Right atrium auricular region (tissue), 2 donors: ENCODE data around the gene NDUFS4. TPM values are rescaled to one million over a fixed set of nuclear protein-coding genes. Genes with fewer than 3 reads are reported as not detected.

Experiments used
- DNase-seq: peaks from one replicate; pipeline ENCODE4 v3.0.0-alpha.2; 2019; ENCODE audit warnings: low spot score
- H3K27ac ChIP-seq, 2 donors: fragments of 200-600 bp; sonication (generic); 1 replicate in 1 of 2; 2 replicates in 1 of 2; pipeline ENCODE4 v1.5.1; 2016 to 2019
- H3K27me3 ChIP-seq, 2 donors: fragments of 200-600 bp; sonication (generic); one replicate each; pipeline versions ENCODE4 v1.5.1 to v1.6.0; 2017 to 2019
- H3K36me3 ChIP-seq: fragments of 200-600 bp; sonication (generic); one replicate; pipeline ENCODE4 v1.5.1; 2016
- H3K4me1 ChIP-seq, 2 donors: fragments of 200-600 bp; sonication (generic); one replicate each; pipeline versions ENCODE4 v1.5.1 to v1.6.0; 2017 to 2019
- H3K4me3 ChIP-seq, 2 donors: fragments of 200-600 bp; sonication (generic); 1 replicate in 1 of 2; 2 replicates in 1 of 2; pipeline ENCODE4 v1.5.1; 2017 to 2019; ENCODE audit warnings: mild to moderate bottlenecking in 1 of 2, moderate library complexity in 1 of 2
- H3K9me3 ChIP-seq, 2 donors: fragments of 200-600 bp; sonication (generic); one replicate each; pipeline ENCODE4 v1.5.1; 2019
- total RNA-seq, 2 donors: library from RNA; depleted of rRNA; stranded (reverse); fragments of >200 nt; gene quantifications; one replicate each; pipeline ENCODE4 v1.1.0, GENCODE V29; 2016
- TF ChIP-seq, protein P1 (sequence below), 2 donors: fragments of 200-600 bp; sonication (generic); IDR thresholded peaks; one replicate each; pipeline ENCODE4 v1.5.1; 2019; ENCODE audit warnings: antibody characterized with exemption in 2 of 2

NDUFS4 gene
- total RNA-seq, 2 donors from 2014 or later: 122 to 127 TPM

DNA sequence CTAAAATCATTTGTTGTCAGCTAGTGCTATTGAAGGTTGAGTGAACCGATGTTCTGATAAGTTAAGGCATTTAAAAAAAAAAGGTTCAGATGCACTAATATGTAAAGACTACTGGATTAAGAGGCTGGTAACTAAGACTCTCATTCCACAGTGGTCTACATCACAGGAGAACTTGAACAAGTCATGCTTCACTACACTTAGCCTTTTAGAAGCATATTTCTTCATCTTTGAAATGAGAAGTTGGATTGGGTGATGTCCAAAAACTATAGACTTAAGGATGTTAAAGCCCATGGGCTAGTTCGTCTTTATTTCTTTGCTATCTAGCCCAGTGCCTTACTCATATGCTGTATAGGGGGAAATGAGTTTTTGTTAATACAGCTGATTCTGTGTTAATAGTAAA is 107.2 kb downstream of the NDUFS4 start:
- no peaks in the 10 kb centered on the region for H3K27me3 ChIP-seq
- peaks cover 0 to 10% of the 10 kb centered on the region in 2 donors for H3K9me3 ChIP-seq
- H3K27ac ChIP-seq: no peak overlapping the region
- H3K4me1 ChIP-seq: peaks cover 0 to 3% of the 10 kb centered on the region in 2 donors
- TF ChIP-seq, protein P1, sequence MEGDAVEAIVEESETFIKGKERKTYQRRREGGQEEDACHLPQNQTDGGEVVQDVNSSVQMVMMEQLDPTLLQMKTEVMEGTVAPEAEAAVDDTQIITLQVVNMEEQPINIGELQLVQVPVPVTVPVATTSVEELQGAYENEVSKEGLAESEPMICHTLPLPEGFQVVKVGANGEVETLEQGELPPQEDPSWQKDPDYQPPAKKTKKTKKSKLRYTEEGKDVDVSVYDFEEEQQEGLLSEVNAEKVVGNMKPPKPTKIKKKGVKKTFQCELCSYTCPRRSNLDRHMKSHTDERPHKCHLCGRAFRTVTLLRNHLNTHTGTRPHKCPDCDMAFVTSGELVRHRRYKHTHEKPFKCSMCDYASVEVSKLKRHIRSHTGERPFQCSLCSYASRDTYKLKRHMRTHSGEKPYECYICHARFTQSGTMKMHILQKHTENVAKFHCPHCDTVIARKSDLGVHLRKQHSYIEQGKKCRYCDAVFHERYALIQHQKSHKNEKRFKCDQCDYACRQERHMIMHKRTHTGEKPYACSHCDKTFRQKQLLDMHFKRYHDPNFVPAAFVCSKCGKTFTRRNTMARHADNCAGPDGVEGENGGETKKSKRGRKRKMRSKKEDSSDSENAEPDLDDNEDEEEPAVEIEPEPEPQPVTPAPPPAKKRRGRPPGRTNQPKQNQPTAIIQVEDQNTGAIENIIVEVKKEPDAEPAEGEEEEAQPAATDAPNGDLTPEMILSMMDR (IDR thresholded peaks at IDR 0.05): no peak
- no peak for DNase-seq
- H3K4me3 ChIP-seq: no peak overlapping the region
- peaks cover 15% of the 10 kb centered on the region for H3K36me3 ChIP-seq

DNA sequence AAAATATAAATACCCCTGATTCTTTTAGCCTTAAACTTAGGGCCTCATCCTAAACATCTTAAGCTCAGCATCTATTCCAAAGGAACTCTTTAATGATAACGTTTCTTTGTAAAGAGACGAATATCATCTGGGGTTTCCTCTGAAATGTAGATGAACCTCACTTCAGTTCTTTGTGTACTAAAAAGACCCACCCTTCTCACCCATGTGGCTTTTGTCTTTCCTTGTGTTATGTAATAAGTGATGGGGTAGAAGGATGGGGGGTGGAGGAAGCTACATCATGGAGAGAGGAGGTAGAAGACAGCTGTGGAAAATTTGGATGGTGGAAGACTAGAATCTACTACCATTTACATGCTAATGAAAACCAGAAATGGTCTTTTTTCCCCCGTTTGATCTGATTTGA is 111.0 kb downstream of the NDUFS4 start:
- no peak overlapping the region for H3K27ac ChIP-seq
- TF ChIP-seq, protein P1 (IDR thresholded peaks at IDR 0.05): no peak

DNA sequence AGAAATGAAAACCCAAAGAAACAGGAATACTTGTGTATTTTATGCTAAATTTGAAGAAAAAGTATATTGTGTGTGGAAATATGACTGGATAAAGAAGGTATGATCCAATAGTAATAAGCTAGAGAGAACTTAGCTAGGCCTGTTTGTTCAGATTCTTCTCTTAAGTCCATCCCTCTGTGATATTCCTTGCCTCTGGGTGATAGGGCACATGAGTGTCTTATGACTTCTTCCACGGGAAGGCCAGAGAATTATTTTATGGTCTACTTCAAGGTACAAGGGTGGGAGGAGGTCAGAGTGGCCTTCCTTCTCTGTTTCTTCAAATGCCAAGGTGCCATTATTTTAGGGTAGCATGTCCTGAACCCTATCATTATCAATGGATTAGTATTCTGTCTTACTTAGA is 113.7 kb downstream of the NDUFS4 start:
- Histone ChIP-seq H3K4me1 (peaks cover 0 to 16% of the 10 kb centered on the region in 2 donors), H3K36me3 (no peaks in the 10 kb centered on the region), H3K27ac (no peak overlapping the region), H3K4me3 (no peak overlapping the region), H3K27me3 (no peaks in the 10 kb centered on the region), H3K9me3 (no peaks in the 10 kb centered on the region)
- TF ChIP-seq, protein P1 (IDR thresholded peaks at IDR 0.05): no peak
- no peak for DNase-seq

More for the DNA sequence above, 111.0 kb downstream of the NDUFS4 start:
- DNase-seq: no peak
- no peak overlapping the region for H3K4me3 ChIP-seq
- H3K27me3 ChIP-seq: no peaks in the 10 kb centered on the region
- H3K4me1 ChIP-seq: peaks cover 0 to 6% of the 10 kb centered on the region in 2 donors
- H3K9me3 ChIP-seq: no peaks in the 10 kb centered on the region
- peaks cover 8% of the 10 kb centered on the region for H3K36me3 ChIP-seq

DNA sequence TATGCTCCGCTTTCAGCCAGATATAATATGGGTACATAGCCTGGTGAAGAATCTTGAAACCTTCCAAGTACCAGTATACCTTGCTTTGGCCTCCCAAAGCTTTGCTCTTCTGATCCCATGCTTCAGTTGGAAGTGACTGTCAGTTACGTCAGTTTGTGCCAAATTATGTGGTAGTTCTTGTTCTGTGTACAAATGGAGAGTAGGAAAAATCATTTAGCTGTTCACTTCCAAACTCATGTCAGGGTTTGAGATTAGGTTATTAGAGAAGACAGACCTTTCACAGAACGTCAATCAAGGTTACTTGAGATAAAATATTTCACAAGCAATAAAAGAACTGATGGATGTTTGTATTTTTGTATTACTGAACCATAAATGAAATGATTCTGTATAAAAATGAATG is 117.2 kb downstream of the NDUFS4 start:
- TF ChIP-seq, protein P1 (IDR thresholded peaks at IDR 0.05): no peak
- Histone ChIP-seq H3K4me1 (peaks cover 0 to 16% of the 10 kb centered on the region in 2 donors), H3K27ac (no peak overlapping the region)

DNA sequence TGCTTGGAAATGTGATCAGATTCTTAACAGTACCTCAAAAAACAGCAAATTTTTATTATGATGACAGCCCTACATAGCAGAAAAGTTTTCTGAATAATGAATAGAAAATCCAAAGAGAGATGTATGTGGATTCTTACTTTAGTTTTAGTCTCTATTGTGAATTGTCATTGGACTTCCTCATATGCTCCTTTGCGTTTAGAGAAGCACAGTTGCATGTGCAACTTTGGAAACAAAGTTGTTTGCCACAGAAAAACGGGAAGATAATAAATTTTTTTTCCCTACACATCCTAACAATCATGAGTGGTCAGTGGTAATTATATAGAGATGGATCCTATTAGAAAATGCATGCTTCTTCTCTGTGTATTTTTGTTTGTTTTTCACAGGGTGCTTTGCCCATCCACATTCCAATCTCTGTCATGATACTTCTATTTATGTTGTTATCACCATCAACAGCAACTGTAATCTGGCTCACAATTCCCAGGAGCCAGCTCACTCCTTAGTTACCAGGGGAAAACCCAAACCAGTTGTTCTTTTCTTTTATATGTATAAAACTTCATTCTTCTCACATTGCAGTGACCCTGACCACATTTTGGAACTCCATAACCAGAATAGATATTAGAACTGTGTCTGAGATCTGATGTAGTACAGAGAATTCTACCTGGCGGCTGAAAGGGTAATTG is 118.7 kb downstream of the NDUFS4 start:
- Histone ChIP-seq H3K4me3 (no peak overlapping the region), H3K27me3 (no peaks in the 10 kb centered on the region), H3K36me3 (peaks cover 12% of the 10 kb centered on the region), H3K9me3 (no peaks in the 10 kb centered on the region), H3K4me1 (peaks cover 0 to 13% of the 10 kb centered on the region in 2 donors), H3K27ac (no peak overlapping the region)
- TF ChIP-seq, protein P1 (IDR thresholded peaks at IDR 0.05): no peak
- DNase-seq: no peak

More for the DNA sequence above, 117.2 kb downstream of the NDUFS4 start:
- no peaks in the 10 kb centered on the region for H3K27me3 ChIP-seq
- peaks cover under 1% of the 10 kb centered on the region for H3K36me3 ChIP-seq
- DNase-seq: no peak
- H3K9me3 ChIP-seq: no peaks in the 10 kb centered on the region
- H3K4me3 ChIP-seq: no peak overlapping the region

DNA sequence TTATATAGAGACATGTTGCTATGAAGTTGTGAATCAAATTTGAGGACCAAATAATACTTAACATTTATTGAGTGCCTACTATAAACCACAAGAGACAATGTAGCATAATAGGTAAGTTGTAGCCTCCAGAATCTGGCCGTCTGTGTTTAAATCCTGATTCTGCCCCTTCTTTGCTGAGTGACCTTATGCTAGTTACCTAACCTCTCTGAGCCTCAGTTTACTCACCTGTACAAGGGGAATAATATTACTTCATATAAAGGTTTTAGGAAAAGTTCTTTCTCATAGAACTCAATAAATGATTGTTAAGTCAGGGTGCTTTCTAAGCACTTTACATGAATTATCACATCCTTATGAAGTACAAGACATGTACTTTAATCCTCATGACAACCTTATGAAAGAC is 120.6 kb downstream of the NDUFS4 start:
- no peak for DNase-seq
- Histone ChIP-seq H3K4me1 (peaks cover 0 to 13% of the 10 kb centered on the region in 2 donors), H3K27ac (no peak overlapping the region), H3K9me3 (no peaks in the 10 kb centered on the region), H3K36me3 (peaks cover 13% of the 10 kb centered on the region), H3K4me3 (no peak overlapping the region), H3K27me3 (no peaks in the 10 kb centered on the region)
- TF ChIP-seq, protein P1 (IDR thresholded peaks at IDR 0.05): no peak
